A673 (cell line): ENCODE data around the gene ARHGEF4.

ENCODE experiments used
- CTCF ChIP-seq: fragments of 300-800, 200-600 bp; sonication (generic); conservative IDR thresholded peaks from 2 replicates; pipeline ENCODE4 v1.5.1; 2017; ENCODE audit warnings: low read depth, mild to moderate bottlenecking, antibody characterized with exemption, low read length, moderate library complexity, mixed read lengths
- EZH2 ChIP-seq: fragments of 200-600 bp; sonication (generic); IDR thresholded peaks from 2 replicates; pipeline ENCODE4 v1.6.1; 2017; ENCODE audit warnings: borderline replicate concordance, low read depth, mild to moderate bottlenecking, mixed read lengths, antibody characterized with exemption, low read length; ENCODE audit not compliant: poor library complexity, severe bottlenecking

GRCh38 chr2:131092458-131093005 lies 255.8 kb downstream of the ARHGEF4 start:
- TF ChIP-seq CTCF (no peak), EZH2 (no peak)
